Left lung (tissue), 10 donors: ENCODE data around the gene SLC35G6. TPM values are rescaled to one million over a fixed set of nuclear protein-coding genes. Genes with fewer than 3 reads are reported as not detected.
"Not testable (repeated sequence)": the region's sequence is repeated elsewhere in the genome, so short reads cannot be mapped to it uniquely, and the experiment has no call there.

ENCODE experiments used
- ATAC-seq: fragments of 200-7000 bp; cut with Tn5 transposase; one replicate; pipeline ENCODE4 v1.9.1; 2020; ENCODE audit warnings: moderate library complexity
- DNase-seq, 4 donors: peaks; one replicate each; pipeline ENCODE4 v3.0.0-alpha.2; 2013 to 2020
- H3K27ac ChIP-seq, 2 donors: fragments of 200-600 bp; sonication (generic) in 1 of 2; one replicate each; pipeline versions ENCODE4 v1.5.0 to v1.8.0; 2020 to 2021
- H3K27me3 ChIP-seq, 2 donors: fragments of 200-600 bp; sonication (generic) in 1 of 2; one replicate each; pipeline versions ENCODE4 v1.5.0 to v1.8.0; 2020 to 2021
- H3K36me3 ChIP-seq, 2 donors: fragments of 200-600 bp; sonication (generic) in 1 of 2; one replicate each; pipeline versions ENCODE4 v1.5.0 to v1.8.0; 2020 to 2021
- H3K4me1 ChIP-seq, 2 donors: fragments of 200-600 bp; one replicate each; pipeline ENCODE4 v1.8.0; 2021
- H3K4me3 ChIP-seq, 2 donors: fragments of 200-600 bp; sonication (generic) in 1 of 2; one replicate each; pipeline versions ENCODE4 v1.5.0 to v1.8.0; 2020 to 2021; ENCODE audit warnings: mild to moderate bottlenecking in 1 of 2
- H3K9me3 ChIP-seq, 2 donors: fragments of 200-600 bp; sonication (generic) in 1 of 2; one replicate each; pipeline versions ENCODE4 v1.5.0 to v1.8.0; 2020 to 2021
- CTCF ChIP-seq, 2 donors: fragments of 200-600 bp; sonication (generic) in 1 of 2; IDR thresholded peaks; one replicate each; pipeline versions ENCODE4 v1.5.0 to v1.8.0; 2021; ENCODE audit warnings: antibody characterized with exemption in 2 of 2
- intact Hi-C, 2 donors: fragments of 100-400 bp; cut with DNase I; formaldehyde crosslinking; loops; one replicate each; pipeline versions ENCODE4 v1.11.2 to v1.14.2; 2022
- polyA plus RNA-seq, 6 donors: library from polyadenylated mRNA; unstranded; fragments of 120-200 nt; gene quantifications; one replicate each; pipeline ENCODE4 v1.2.1, GENCODE V29; 2013; ENCODE audit not compliant: insufficient read length in 6 of 6
- total RNA-seq, 2 donors: library from RNA; stranded (reverse); fragmentation: NEBNext Ultra II Directional; extraction: Animal tissue kit (Norgen Biotek cat#: 25700); gene quantifications; one replicate each; pipeline ENCODE4 v1.2.1, GENCODE V29; 2021
- donor health status: DM: no; HTN: yes; CAD: no.
- donor health status: DM: no; HTN: no; CAD: no.

The SLC35G6 gene
- total and polyA plus RNA-seq, 8 donors, result 0.17 to 0.35 (median 0.35) TPM; not detected in 2

- no peak for TF ChIP-seq CTCF (IDR thresholded peaks at IDR 0.05)
- intact Hi-C loops, result no loop called here
- no peaks in the 10 kb centered on the region for H3K36me3 ChIP-seq
- peak within 1 kb of the TSS; percentile 78 to 86 for H3K4me3 ChIP-seq
- H3K27ac ChIP-seq, result peak within 1 kb of the TSS; percentile 93 to 100
- ATAC-seq, result peak; percentile 1
- H3K9me3 ChIP-seq, result no peaks in the 10 kb centered on the region
- no peaks in the 10 kb centered on the region for H3K27me3 ChIP-seq
- H3K4me1 ChIP-seq, result peaks cover 35 to 60% of the 10 kb centered on the region in 2 donors
- DNase-seq, result peak; percentile 45 to 89 (median 56)
These were observed 1.8 kb upstream of the SLC35G6 start, which contains the start of gene ZBTB4 for GRCh38 chr17:7479213-7480088. TSS of gene ZBTB4 (minus strand) at chr17:7479631. CDS start at chr17:7466801, 12,830 bp downstream.

GRCh38 chr17:7480089-7480384 is 1.2 kb upstream of the SLC35G6 start:
- no peaks in the 10 kb centered on the region for H3K9me3 ChIP-seq
- ATAC-seq (no peak), DNase-seq (no peak)
- H3K27me3 ChIP-seq, result no peaks in the 10 kb centered on the region
- peak overlapping the region; percentile 78 to 86 for H3K4me3 ChIP-seq
- no peaks in the 10 kb centered on the region for H3K36me3 ChIP-seq
- TF ChIP-seq CTCF (IDR thresholded peaks at IDR 0.05), result no peak
- intact Hi-C loops, result no loop called here
- H3K4me1 ChIP-seq, result peaks cover 34 to 56% of the 10 kb centered on the region in 2 donors
- H3K27ac ChIP-seq, result peak overlapping the region; percentile 93 to 100

GRCh38 chr17:7481842-7482741 is 846 bp downstream of the SLC35G6 start:
- DNase-seq, H3K4me3 ChIP-seq, H3K27me3 ChIP-seq, intact Hi-C loops, H3K9me3 ChIP-seq, ATAC-seq, H3K36me3 ChIP-seq: not testable (repeated sequence)
- Histone ChIP-seq H3K4me1 (peaks cover 28 to 56% of the 10 kb centered on the region in 2 donors), H3K27ac (peak overlapping the region in 1 of 2 donors; percentile 98)

- ATAC-seq, H3K9me3 ChIP-seq, DNase-seq, H3K36me3 ChIP-seq, H3K27me3 ChIP-seq, intact Hi-C loops: not testable (repeated sequence)
- H3K4me3 ChIP-seq, result peak overlapping the region in 1 of 2 donors; percentile 66
- peaks cover 28 to 56% of the 10 kb centered on the region in 2 donors for H3K4me1 ChIP-seq
- H3K27ac ChIP-seq, result peak overlapping the region; percentile 98 to 100
These were observed 1.5 kb downstream of the SLC35G6 start for GRCh38 chr17:7482742-7483088.

GRCh38 chr17:7483255-7484066 is 2.2 kb downstream of the SLC35G6 start:
- Histone ChIP-seq H3K27ac (peak overlapping the region; percentile 98 to 100), H3K4me1 (peaks cover 29 to 54% of the 10 kb centered on the region in 2 donors), H3K4me3 (peak overlapping the region; percentile 52 to 66), H3K9me3 (no peaks in the 10 kb centered on the region), H3K36me3 (peaks cover 0 to 3% of the 10 kb centered on the region in 2 donors), H3K27me3 (no peaks in the 10 kb centered on the region)
- ATAC-seq (peak; percentile 73), DNase-seq (peak; percentile 87 to 96 (median 92))
- intact Hi-C loops, result no loop called here
- no peak for TF ChIP-seq CTCF (IDR thresholded peaks at IDR 0.05)
